Adrenal gland (tissue), 5 donors: ENCODE measurements around the gene NLRP4.

ENCODE experiments used
- CTCF ChIP-seq, 6 experiments: fragments of 450-650 bp in 4 of 6; fragments of 200-600 bp in 2 of 6; sonication (generic) in 1 of 6; IDR thresholded peaks; 1 replicate in 5 of 6; 2 replicates in 1 of 6; pipeline versions ENCODE4 v1.5.1 to v1.8.0; 2016 to 2021; ENCODE audit warnings: antibody characterized with exemption in 6 of 6, mild to moderate bottlenecking in 2 of 6, moderate library complexity in 1 of 6
- POLR2A ChIP-seq, 2 donors: fragments of 450-650 bp; IDR thresholded peaks; one replicate each; pipeline ENCODE4 v1.6.1; 2017; ENCODE audit warnings: antibody characterized with exemption in 2 of 2, mild to moderate bottlenecking in 2 of 2, moderate library complexity in 1 of 2
- donor health status: DM: no; HTN: no; CAD: no.

- TF ChIP-seq CTCF (IDR thresholded peaks at IDR 0.05) (no peak), POLR2A (IDR thresholded peaks at IDR 0.05) (no peak)
These were observed 3.7 kb upstream of the NLRP4 start for GRCh38 chr19:55832676-55833075.
